SU-DHL-6 (cell line): ENCODE results near the gene PGM1.

Experiments used
- CTCF ChIP-seq: fragments of 200-600 bp; sonication (generic); IDR thresholded peaks from one replicate; pipeline ENCODE4 v1.5.1; 2017; ENCODE audit warnings: antibody characterized with exemption, mild to moderate bottlenecking, low read length, moderate library complexity; ENCODE audit not compliant: insufficient read depth, poor library complexity, severe bottlenecking
- EZH2phosphoT487 ChIP-seq: fragments of 200-600 bp; sonication (generic), shearing (Covaris generic); conservative IDR thresholded peaks from 2 replicates; pipeline ENCODE4 v1.6.1; 2018; ENCODE audit warnings: mild to moderate bottlenecking, antibody characterized with exemption, low read length, moderate library complexity, mixed read lengths

- no peak for TF ChIP-seq CTCF
- no peak for TF ChIP-seq EZH2phosphoT487
These were observed 27.9 kb downstream of the PGM1 start for GRCh38 chr1:63621075-63621474.
